ENCODE results near the gene CLSTN2. TPM values are rescaled to one million over a fixed set of nuclear protein-coding genes. Genes with fewer than 3 reads are reported as not detected.

The CLSTN2 gene
- total RNA-seq, 1 experiment from 2014 or later = 0.68 TPM

DNA sequence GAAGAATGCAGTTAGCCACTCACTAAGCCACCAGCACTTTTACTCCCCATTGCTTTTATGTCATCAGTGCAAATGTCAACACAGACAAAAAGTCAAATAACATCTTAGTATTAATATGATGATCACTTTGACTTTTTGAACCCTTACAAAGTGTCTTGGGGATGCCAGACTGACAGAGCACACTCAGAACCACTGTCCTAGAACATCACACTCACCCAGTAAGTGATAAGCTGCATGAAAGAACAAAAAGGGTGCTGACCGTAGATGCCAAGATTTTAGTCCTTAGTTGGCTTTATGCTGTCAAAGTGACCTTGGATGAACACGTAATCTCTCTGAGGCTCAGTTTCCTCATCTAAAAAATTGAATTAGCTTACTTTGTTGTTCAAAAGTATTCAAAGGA lies 463.4 kb downstream of the CLSTN2 start:
- Histone ChIP-seq H2BK120ac (ENCODE audit: low read depth, low read length, poor library complexity, severe bottlenecking) (no peak overlapping the region), H4K91ac (ENCODE audit: insufficient read length, low read depth, low read length) (no peak overlapping the region), H3K27me3 (ENCODE audit: insufficient read depth, low read length) (no peaks in the 10 kb centered on the region), H3K79me2 (ENCODE audit: insufficient read depth, low read length) (no peaks in the 10 kb centered on the region), H3K14ac (ENCODE audit: insufficient read depth, low read length) (no peak overlapping the region), H4K5ac (ENCODE audit: insufficient read length, low read depth, low read length) (no peak overlapping the region), H3K23ac (ENCODE audit: insufficient read length, low read depth, low read length) (no peak overlapping the region), H3K4me1 (ENCODE audit: insufficient read depth, low read length) (no peaks in the 10 kb centered on the region), H3K23me2 (ENCODE audit: insufficient read length, low read depth, low read length, poor library complexity, severe bottlenecking) (no peaks in the 10 kb centered on the region), H2BK20ac (ENCODE audit: low read depth, low read length, poor library complexity, severe bottlenecking) (no peak overlapping the region), H3K9me3 (ENCODE audit: control insufficient read depth, low read depth, low read length) (no peaks in the 10 kb centered on the region), H4K20me1 (ENCODE audit: control insufficient read depth, insufficient read depth, insufficient read length) (no peaks in the 10 kb centered on the region), H3K9ac (ENCODE audit: extremely low read depth, insufficient read length, low read length) (no peak overlapping the region), H3K4me2 (ENCODE audit: insufficient read depth, insufficient read length, low read length) (no peak overlapping the region), H2AK5ac (ENCODE audit: insufficient read length, low read length) (no peak overlapping the region), H3K27ac (ENCODE audit: insufficient read length, low read depth, low read length) (no peak overlapping the region), H3K18ac (ENCODE audit: insufficient read length, low read depth, low read length) (no peak overlapping the region), H3K79me1 (ENCODE audit: insufficient read depth, low read depth, low read length, poor library complexity, severe bottlenecking) (no peaks in the 10 kb centered on the region), H2BK12ac (ENCODE audit: insufficient read length, low read depth, low read length) (no peak overlapping the region), H3K4ac (ENCODE audit: low read depth, low read length) (no peak overlapping the region), H2AFZ (ENCODE audit: low read length) (no peak overlapping the region), H2BK5ac (ENCODE audit: insufficient read length, low read length) (no peak overlapping the region), H3T11ph (ENCODE audit: low read length) (no peak overlapping the region), H4K8ac (replicated peaks; ENCODE audit: insufficient read length, low read depth, low read length) (no peak overlapping the region), H3K56ac (ENCODE audit: insufficient read length, low read depth, low read length) (no peak overlapping the region), H2BK15ac (ENCODE audit: low read depth, low read length) (no peak overlapping the region)
- TF ChIP-seq, protein P1, sequence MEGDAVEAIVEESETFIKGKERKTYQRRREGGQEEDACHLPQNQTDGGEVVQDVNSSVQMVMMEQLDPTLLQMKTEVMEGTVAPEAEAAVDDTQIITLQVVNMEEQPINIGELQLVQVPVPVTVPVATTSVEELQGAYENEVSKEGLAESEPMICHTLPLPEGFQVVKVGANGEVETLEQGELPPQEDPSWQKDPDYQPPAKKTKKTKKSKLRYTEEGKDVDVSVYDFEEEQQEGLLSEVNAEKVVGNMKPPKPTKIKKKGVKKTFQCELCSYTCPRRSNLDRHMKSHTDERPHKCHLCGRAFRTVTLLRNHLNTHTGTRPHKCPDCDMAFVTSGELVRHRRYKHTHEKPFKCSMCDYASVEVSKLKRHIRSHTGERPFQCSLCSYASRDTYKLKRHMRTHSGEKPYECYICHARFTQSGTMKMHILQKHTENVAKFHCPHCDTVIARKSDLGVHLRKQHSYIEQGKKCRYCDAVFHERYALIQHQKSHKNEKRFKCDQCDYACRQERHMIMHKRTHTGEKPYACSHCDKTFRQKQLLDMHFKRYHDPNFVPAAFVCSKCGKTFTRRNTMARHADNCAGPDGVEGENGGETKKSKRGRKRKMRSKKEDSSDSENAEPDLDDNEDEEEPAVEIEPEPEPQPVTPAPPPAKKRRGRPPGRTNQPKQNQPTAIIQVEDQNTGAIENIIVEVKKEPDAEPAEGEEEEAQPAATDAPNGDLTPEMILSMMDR (conservative IDR thresholded peaks at IDR 0.05) = no peak
- no peaks in the 10 kb centered on the region for H3K36me3 Mint-ChIP-seq (ENCODE audit: insufficient read depth in 1 of 3, low read depth in 3 of 3)
- no peak for DNase-seq
- no peak overlapping the region for H3K27ac Mint-ChIP-seq
- peaks cover 10 to 11% of the 10 kb centered on the region in 2 experiments for H3K4me1 Mint-ChIP-seq
- H3K9me3 Mint-ChIP-seq = no peaks in the 10 kb centered on the region
- WGBS (ENCODE audit: extremely low coverage, insufficient read length, low lambda C conversion rate) = no CpG with 5 or more reads among the region's 2 CpGs
- no peak overlapping the region for H3K4me3 Mint-ChIP-seq
- H3K27me3 Mint-ChIP-seq (ENCODE audit: low read depth) = no peaks in the 10 kb centered on the region; the same call in 1 of the 2 replicates

Data from H9 (cell line).